Stimulated activated CD8-positive, alpha-beta memory T cell treated with anti-CD3 and anti-CD28 coated beads, Interleukin-4, amount 100 ng/mL, for 48 hours (primary cell): ENCODE data around the gene SETDB1.

Source experiments
- DNase-seq: peaks from one replicate; pipeline ENCODE4 v3.0.0-alpha.2; 2020

The SETDB1 gene

DNA sequence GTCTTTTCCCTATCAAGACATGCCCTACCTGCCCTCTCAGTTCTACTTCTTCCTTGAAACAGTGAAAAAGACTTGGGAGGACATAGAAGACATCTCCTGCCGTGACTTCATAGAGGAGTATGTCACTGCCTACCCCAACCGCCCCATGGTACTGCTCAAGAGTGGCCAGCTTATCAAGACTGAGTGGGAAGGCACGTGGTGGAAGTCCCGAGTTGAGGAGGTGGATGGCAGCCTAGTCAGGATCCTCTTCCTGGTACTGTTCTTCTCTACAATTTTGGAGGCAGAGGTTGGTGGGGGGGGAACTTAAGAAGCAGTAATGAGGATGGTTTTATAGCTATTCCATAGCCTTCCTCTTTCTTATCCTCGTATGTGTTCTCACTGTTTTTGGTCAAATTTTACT is 18.7 kb downstream of the SETDB1 start:
- DNase-seq, result no peak

DNA sequence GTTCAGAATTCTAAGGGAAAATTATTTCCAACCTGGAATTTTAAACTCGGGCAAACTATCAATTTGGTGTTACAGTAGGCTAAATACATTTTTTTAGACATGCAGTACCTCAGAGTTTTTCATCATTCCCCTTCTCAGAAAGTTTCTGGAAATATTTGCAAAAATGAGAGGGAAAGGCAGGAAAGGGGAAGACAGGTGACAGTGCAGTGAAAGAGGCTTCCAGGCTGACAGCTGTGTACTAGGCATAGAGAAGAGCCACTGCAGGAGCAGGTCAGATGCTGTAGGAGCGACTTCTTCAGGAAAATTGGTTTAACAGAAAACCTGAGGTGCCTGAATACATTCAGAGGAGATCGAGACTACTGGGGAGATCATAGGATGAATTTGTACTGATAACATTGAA is 28.5 kb downstream of the SETDB1 start:
- DNase-seq, result no peak

DNA sequence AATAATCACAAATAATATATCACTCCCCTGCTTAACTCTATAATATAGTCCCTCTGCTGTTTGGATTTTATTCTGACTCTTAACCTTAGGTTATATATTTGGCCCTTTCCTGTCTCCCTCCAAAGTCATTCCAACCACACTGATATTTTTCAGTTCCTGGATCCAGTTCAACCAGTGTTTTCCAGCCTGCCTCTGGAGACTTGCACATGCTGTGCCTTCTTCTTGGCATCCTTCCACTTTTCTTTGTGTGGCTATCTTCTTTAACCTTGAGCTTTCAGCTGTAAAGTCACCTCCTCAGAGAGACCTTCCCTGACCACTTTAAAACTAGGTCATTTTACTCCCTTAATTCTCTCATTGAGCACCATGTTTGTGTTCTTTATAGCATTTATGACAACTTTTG is 29.1 kb downstream of the SETDB1 start:
- DNase-seq, result no peak

DNA sequence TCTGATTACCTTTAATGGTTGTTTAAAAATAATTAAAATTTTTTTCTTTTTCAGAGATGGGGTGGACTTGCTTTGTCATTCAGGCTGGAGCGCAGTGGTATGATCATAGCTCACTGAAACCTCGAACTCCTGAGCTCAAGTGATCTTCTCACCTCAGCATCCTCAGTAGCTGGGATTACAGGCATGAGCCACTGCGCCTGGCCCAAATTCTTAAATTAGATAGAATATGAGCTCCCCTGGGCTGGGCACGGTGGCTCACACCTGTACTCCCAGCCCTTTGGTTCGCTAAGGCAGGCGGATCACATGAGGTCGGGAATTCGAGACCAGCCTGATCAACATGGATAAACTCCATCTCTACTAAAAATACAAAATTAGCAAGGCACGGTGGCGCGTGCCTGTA is 31.5 kb downstream of the SETDB1 start:
- DNase-seq, result no peak

DNA sequence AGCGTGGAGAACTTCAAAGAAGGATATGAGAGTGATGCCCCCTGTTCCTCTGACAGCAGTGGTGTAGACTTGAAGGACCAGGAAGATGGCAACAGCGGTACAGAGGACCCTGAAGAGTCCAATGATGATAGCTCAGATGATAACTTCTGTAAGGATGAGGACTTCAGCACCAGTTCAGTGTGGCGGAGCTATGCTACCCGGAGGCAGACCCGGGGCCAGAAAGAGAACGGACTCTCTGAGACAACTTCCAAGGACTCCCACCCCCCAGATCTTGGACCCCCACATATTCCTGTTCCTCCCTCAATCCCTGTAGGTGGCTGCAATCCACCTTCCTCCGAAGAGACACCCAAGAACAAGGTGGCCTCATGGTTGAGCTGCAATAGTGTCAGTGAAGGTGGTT is 34.5 kb downstream of the SETDB1 start:
- DNase-seq, result no peak

DNA sequence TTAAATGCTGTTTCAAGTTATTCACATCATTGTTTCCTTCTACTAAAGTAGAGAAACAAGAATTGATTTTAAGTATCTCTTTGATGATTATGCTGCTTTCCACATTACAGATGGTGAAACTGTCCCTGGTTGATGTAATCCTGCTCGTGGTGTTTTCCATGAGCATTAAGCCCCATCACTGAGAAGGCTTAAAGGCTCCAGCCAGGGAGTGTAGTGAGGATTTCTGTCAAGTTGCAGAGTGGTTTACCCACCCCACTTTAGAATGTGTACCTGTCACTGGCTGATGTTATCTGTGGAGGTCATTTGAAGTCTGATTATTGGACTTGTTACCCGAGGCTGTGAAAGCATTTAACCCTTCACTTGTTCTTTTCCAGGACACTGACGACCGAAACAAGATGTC is 35.6 kb downstream of the SETDB1 start:
- no peak for DNase-seq

DNA sequence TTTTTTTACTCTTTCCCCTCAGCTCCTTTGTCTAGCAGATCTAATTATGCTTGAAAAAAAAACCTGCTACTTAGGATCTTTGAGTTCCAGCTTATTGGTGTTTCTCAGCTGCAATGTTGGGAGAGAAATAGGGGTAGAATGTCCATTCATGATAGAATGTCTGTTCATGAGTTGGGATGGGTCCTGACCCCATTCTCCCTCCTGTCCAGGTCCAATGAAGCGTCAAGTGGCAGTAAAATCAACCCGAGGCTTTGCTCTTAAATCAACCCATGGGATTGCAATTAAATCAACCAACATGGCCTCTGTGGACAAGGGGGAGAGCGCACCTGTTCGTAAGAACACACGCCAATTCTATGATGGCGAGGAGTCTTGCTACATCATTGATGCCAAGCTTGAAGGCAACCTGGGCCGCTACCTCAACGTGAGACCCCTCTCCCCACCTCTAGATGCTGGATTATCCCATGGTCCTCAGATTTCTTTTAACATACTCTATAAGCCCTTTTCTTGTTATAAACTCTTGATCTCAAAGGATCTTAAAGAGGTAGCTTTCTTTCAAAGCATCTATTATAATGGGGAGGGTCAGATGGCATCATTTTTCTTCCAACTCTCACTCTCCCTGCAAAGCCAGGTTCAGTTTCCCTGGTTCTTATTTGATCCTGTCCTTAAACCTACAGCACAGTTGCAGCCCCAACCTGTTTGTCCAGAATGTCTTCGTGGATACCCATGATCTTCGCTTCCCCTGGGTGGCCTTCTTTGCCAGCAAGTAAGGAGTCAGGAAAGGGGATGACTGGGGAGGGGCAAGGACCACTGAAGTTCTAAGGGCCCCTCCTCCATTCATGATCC is 37.4 kb downstream of the SETDB1 start:
- DNase-seq, result no peak

GRCh38 chr1:150964164-150964489 is 38.0 kb downstream of the SETDB1 start:
- DNase-seq, result no peak

- no peak for DNase-seq
These were observed 39.4 kb downstream of the SETDB1 start for GRCh38 chr1:150965605-150966004.

GRCh38 chr1:150966011-150966410 is 39.8 kb downstream of the SETDB1 start:
- no peak for DNase-seq

DNA sequence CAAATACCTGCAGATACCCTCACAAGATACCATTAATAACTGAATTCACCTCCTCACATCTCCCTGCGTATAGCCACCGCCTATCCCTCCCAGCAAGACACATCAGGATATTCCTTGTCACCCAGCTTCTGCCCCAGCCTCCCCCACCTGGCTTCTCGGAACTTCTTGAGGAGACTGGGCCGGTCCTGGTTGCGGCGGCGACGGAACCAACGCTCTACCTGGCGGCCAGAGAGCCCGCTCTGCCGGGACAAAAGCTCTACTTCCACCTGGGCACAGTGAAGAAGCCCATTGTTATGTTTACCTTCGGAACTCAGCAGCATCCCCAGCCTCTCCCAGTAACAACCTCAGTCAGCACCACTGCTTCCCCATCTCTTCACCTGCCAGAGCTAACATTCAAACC is 41.8 kb downstream of the SETDB1 start:
- no peak for DNase-seq

- DNase-seq, result no peak
These were observed 42.3 kb downstream of the SETDB1 start for GRCh38 chr1:150968491-150968890.

DNA sequence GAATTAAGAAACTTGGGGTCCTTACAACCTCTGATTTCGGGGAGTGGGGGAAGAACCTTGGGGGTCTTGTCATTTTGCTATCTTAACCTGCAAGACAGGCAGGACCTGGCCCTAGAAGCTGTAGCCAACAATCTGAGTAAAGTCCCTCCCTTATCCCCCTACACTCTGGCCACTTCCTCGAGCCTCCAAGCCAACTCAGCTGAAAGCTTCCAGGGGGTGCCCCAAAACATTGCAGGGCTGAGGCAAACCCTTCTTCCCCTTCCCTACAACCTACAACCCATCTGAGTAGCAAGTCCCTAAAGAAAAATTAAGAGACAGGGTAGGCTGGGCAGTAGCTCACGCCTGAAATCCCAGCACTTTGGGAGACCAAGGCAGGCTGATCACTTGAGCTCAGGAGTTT is 43.5 kb downstream of the SETDB1 start:
- DNase-seq, result no peak

DNA sequence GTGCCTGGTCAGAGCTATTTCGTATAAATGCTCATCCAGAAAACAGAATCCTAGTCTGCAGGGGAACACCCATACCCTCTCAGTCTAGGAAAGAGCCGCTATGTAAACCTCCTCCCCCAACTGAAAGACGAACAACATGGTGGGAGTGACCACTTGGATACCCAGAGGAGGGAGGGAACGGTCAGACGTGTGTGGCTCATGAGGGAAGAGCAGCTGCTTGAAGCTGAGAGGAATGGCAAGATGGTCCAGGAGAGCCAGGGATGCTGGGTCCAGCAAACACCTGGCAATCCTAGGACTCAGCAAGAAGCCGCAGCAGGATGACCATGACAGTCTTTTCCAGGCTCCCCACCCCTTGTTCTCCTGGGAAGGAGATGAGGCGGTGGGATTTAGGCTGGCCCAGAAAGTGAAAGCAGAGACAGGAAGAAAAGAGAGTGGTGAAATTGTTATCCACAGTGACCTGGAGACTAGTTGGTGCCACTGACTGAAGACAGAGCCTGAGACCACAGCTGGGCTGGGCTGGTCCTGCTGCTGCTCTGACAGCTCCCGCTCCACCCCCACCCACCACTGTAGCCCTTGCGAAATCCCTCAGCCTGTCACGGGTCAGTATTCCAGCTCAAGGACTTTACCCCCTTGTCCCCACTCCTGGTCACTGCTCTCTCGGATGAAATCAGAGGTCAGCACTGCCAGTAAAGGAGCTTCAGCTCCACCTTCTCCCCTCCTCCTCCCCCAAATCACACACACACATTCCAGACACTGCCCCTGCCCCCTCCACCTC is 44.8 kb downstream of the SETDB1 start:
- DNase-seq, result no peak

DNA sequence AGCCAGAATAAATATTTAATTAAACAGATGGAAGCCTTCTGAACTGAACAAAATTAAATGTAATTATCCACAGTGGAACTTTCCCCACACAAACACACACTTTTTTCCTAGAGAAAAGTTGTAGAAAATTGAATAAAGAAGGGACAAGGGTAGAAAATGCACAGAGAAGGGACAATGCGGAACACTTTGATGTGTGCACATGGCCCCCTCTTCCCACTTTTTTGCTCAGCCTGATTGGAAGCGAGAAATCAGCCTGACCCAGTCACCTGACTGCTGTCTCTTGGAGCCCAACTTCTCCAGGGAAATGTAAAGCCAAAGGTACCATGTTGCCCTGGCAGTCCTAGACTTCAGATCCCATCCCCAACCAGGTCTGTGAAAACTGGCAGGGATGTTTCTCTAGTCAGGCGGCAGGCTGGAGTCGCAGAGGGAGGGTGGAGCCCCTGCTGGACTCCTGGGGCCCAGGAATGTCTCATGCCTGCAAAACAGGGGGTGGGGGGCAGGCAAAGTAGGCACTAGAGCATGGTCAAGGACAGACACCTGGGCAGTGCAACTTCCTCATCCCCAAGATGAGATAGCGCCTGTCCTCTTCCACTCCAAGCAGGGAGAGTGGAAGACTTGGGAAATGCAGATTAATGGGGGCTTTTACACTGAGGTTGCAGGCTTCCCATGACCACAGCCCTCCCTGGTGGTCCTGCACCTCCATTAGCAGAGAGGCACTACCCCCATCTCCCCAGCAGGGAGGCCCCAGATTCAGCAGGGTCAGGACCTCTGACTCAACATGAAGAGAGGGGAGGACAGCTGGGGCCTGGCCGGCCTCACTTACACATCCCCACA is 45.6 kb downstream of the SETDB1 start:
- no peak for DNase-seq

DNA sequence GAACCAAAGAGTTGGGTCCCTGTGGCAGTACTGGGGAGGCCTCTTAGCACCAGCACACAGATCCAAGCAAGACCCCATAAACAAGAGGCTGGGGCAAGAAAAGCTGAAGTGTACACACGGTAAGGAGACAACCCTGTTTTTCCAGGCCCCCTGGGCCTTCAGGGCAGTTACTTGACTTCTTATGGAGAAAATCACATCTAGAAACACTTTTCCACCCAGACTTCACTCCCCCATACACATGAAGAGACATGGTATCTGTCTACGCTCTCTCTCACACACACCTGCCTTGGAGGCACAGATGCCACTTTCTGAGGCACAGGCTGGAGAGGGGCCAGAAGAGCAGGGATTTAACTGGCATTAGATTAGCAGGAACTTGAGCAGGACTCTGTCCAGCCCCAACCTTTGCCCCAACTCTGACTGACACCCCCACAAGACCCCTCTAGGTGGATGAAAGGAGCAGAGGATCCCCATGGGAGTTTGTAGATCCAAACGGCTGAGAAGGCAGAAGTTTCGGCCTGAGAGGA is 46.3 kb downstream of the SETDB1 start:
- no peak for DNase-seq

DNA sequence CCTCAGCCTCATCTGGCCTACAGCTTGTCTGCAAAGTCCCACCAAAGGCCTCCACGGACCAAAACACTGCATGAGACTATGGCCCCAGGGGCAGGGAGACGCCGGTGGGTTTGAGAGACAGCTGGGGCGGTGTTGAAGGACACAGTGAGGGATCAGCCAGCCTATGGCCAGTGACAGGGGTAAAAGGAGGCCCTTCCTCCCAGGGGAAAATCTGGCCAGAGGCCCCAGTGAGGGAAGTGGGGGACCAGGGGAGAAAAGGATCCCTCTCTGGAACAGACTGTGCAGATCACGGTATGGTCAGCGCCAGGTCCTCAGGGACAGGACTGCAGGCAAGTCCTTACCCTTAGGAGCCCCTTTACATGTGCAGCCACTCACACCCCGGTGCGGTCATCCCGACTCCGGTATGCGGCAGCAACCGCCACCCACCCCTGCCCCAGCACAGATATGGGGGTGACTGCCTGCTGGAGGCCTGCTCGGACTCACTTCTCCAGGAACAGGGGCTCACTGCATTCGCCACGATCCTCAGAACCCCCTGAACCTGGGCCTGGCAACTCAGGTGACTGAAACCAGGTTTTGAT is 47.2 kb downstream of the SETDB1 start:
- DNase-seq, result peak; percentile 56

GRCh38 chr1:150973836-150974579 is 47.8 kb downstream of the SETDB1 start:
- peak; percentile 62 for DNase-seq

GRCh38 chr1:150974580-150975478 is 48.7 kb downstream of the SETDB1 start, which contains the start of gene CERS2:
Gene CERS2, minus strand, starts transcription at chr1:150974835. Its CDS starts 5,745 bp downstream, at chr1:150969090.
- DNase-seq, result peak; percentile 75

DNA sequence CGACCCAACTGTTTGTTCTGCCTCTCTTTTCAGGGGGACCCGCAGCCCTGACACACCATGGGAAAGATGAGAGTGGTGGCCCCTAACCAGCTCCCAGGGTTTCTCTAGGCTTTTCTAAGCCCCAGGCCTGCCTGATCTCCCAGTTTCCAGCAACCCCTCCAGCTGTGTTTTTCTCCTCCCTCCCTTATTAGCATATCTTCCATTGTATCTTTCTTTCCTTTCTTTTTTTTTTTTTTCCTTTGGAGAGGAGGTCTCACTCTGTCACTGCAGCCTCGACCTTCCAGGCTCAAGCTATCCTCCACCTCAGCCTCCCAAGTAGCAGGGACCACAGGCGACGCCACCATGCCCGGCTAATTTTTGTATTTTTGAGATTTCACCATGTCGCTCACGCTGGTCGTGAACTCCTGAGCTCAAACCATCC is 50.2 kb downstream of the SETDB1 start:
- DNase-seq, result no peak
